Stimulated activated CD8-positive, alpha-beta memory T cell treated with anti-CD3 and anti-CD28 coated beads, Interleukin-12 subunit alpha, Interleukin-12 subunit beta, amount 100 ng/mL, for 24 hours (primary cell): ENCODE measurements around the gene MRTFA.
"Not testable (repeated sequence)": the region's sequence is repeated elsewhere in the genome, so short reads cannot be mapped to it uniquely, and the experiment has no call there.

Source experiments
- DNase-seq: peaks from one replicate; pipeline ENCODE4 v3.0.0-alpha.2; 2020; ENCODE audit errors: extremely low read depth

The MRTFA gene

GRCh38 chr22:40636380-40637182, at the start of gene MRTFA:
Gene MRTFA (minus strand): TSS chr22:40636719.
- DNase-seq: peak; percentile 100

DNA sequence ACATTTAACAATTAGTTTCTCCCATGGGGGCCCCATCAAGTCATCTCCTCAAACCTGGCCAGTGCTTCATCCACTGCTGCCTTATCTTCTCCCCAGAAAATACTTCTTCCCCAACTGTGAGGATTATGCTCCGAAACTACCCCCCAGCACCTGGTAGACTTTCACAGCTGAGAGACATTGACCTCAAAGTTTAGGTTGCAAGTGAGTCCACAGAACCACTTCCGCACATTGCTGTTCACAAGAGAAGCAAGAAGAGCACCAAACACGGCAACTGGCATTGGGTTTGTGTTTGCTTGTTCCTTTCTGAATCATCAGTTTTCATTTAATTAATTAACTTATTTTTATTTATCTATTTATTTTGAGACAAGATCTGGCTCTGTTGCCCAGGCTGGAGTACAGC, 48.9 kb upstream of the MRTFA start:
- no peak for DNase-seq

DNA sequence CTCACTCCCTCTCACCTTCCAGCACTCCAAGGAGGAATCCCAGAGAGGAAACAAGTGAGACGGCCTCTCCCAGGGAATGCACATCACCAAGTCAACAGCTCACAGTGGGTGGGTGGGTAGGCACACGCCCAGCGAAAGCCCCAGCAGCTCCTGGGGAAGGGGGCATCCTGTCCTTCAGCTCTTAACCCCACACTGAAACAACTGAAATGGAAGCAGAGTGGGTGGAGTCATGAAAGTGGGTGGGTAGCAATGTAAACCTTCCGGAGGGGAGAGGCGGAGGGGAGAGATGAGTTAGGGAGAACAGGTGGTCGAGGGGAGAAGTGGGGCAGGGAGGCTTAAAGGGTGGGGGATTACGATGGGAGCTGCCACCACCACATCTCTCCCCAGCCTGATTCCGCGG, 48.2 kb upstream of the MRTFA start:
- no peak for DNase-seq

- DNase-seq: no peak
These were observed 44.9 kb upstream of the MRTFA start for GRCh38 chr22:40681451-40681850.

DNA sequence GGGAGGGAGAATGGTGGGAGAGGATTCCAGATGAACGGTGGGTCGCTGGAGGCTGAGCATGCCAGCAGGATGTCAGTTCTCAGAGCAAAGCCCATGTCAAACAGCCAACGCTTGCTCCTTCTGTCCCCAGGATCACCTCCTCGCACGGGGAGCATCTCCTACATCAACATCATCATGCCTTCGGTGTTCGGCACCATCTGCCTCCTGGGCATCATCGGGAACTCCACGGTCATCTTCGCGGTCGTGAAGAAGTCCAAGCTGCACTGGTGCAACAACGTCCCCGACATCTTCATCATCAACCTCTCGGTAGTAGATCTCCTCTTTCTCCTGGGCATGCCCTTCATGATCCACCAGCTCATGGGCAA, 44.3 kb upstream of the MRTFA start:
- DNase-seq: no peak

GRCh38 chr22:40679964-40680818, 43.7 kb upstream of the MRTFA start:
- DNase-seq: no peak

- no peak for DNase-seq
These were observed 42.9 kb upstream of the MRTFA start, which contains the start of gene MCHR1 for GRCh38 chr22:40679249-40679963. Gene MCHR1 (plus strand): TSS chr22:40679484. CDS start chr22:40679653, 169 bp downstream.

GRCh38 chr22:40678493-40679248, 42.2 kb upstream of the MRTFA start:
- DNase-seq: no peak

GRCh38 chr22:40676644-40677043, 40.1 kb upstream of the MRTFA start:
- DNase-seq: no peak

- not testable (repeated sequence) for DNase-seq
These were observed 39.6 kb upstream of the MRTFA start for GRCh38 chr22:40676166-40676565.

- no peak for DNase-seq
These were observed 37.8 kb upstream of the MRTFA start for GRCh38 chr22:40674274-40674673.

DNA sequence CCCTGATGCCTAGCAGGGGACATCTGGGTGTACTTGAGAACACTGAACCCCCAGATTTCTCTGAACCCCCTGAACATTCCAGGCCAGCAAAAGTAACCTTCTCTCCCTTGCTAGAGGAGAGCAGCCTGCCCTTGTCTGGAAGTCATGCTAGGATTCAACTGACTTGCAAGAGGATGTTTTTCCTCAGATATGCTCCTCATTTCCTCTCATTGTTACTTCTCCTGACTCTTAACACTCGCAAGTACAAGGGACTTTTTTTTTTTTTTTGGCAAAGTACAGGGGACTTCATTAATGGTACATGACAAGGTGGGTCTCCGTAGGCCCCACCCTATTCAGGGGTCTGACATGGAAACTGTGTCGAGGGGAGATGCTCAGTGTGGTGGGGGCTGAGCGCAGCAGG, 36.5 kb upstream of the MRTFA start:
- DNase-seq: no peak

DNA sequence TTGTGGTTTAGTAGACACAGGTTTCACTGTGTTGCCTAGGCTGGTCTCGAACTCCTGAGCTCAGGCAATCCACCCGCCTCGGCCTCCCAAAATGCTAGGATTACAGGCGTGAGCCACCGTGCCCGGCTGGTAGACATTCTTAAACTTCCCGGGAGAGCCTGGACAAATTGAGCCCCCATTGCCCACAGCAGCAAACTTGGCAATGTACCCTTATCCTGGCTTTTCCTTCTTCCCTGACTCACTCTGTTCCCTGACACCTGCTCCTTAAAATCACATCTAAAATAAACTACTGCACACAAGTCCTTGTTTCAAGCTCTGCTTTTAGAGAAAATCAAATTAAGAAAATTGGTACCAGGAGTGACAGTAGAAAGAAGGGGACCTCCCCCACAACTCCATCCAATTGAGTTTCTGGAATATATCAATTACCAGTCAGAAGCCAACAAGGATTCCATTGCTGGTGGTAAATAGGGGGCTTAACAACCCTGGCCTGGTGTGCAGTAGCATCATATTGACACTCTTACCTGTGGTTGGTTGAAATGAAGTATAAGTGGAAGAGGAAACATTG, 35.4 kb upstream of the MRTFA start:
- DNase-seq: no peak

DNA sequence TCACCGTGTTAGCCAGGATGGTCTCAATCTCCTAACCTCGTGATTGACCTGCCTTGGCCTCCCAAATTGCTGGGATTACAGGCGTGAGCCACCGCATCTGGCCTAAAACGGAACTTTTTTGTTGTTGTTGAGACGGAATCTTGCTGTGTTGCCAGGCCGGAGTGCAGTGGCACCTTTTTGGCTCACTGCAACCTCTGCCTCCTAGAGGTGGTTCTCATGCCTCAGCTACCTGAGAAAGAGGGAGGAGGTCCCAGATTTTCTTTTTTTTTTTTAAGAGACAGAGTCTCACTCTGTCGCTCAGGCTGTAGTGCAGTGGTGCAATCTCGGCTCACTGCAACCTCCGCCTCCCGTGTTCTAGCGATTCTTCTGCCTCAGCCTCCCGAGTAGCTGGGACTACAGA, 34.9 kb upstream of the MRTFA start:
- no peak for DNase-seq

DNA sequence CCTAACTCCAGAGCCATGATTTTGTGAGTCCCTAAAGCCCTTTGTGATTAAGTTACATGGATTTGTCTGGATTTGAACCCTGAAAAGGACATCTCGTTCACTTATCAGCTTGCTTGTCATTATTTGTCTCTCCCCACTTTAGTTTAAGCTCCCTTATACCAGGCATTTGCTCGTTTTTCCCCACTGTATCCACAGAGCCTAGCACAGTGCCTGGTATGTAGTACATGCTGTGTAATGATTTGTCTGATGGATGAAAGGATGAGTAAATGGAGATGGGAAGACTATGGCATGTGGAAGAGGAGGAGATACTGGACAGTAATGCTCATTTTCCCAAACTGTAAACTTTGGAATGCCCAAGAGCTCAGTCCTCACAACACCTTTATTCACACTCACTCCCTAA, 33.5 kb upstream of the MRTFA start:
- DNase-seq: no peak

DNA sequence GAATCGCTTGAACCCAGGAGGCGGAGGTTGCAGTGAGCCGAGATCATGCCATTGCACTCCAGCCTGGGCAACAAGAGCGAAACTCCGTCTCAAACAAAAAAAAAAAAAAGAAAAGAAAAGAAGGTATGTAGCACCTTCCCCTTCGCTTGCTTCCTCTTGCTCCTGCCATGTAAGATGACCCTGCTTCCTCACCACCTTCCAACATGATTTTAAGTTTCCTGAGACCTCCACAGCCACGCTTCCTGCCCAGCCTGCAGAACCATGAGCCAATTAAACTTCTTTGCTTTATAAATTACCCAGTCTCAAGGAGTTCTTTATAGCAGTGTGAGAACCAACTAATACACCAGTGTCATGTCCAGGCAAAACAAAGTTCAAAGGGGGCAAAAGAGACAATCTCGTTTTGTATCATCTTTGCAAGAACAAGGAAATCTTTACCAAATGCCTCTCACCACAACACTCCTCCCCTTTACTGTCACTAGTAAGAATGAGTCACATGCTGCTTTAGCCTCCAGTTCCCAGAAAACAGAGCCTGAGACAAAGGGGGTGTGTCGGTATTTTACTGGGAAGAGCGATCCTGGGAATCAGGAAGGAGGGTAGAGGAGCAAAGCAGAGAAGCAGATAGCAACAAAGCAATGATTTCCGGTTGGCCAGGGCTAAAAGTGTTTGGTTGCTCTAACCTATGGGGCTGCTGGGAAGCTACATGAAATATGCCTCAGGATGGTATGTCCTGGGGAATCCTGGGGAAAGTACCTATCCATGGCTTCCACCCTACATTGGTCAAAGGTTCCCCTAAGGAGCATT, 32.3 kb upstream of the MRTFA start:
- DNase-seq: no peak

GRCh38 chr22:40666151-40666848, 29.8 kb upstream of the MRTFA start:
- DNase-seq: no peak

DNA sequence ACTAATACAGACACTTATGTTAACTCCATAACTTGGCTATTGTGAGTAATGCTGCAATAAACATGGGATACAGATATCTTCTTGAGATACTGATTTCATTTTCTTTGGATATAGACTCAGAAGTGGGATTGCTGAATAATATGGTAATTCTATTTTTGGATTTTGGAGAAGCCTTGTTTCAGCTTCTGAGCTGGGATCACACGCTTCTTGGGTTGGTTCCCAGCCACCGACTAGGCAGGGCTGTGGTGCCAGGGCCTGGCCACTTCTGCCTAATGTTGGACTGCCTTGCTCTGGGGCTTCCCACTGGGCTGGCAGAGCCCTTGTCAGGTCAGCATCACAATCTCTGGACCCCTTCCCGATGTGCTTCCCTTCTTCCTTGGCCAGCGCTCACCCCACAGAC, 28.8 kb upstream of the MRTFA start:
- no peak for DNase-seq

DNA sequence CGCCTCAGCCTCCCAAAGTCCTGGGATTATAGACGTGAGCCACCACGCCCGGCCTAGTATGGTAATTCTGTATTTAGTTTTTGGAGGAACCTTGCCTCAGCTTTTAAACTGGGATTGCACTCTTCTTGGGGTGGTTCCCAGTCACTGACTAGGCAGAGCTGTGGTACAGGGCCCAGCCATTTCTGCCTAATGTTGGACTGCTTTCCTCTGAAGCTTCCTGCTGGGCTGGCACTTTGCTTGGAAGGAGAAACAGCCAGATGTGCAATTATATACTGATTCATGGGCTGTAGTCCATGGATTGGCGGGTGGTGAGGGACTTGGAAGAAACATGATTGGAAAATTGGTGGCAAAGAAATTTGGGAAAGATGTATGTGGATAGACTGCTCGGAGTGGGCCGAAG, 25.2 kb upstream of the MRTFA start:
- no peak for DNase-seq

DNA sequence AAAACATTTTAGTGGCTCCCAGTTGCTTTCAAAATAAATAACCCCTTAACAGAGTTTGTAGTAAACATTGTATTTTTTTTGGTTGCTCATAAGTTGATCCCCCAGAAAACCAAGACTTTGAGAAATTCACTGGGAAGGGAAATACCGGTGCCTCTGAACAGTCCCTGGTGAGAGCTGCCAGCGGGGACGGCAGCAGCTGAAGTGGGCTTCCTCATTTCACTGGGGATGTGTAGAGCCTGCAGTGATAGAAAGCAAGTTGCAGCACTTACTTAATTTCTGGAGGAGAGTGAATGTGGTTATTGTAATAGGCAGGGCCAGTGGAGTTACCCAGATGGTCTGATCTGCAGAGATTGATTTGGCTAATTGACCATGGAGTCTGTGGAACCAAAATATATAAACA, 24.2 kb upstream of the MRTFA start:
- no peak for DNase-seq
